Inflammatory macrophage (primary cell): ENCODE results near the gene AP1M2.
"Not testable (repeated sequence)": the region's sequence is repeated elsewhere in the genome, so short reads cannot be mapped to it uniquely, and the experiment has no call there.

Experiments used
- DNase-seq, 2 donors: peaks; one replicate each; pipeline ENCODE4 v3.0.0-alpha.2; 2020 to 2022

The AP1M2 gene

DNA sequence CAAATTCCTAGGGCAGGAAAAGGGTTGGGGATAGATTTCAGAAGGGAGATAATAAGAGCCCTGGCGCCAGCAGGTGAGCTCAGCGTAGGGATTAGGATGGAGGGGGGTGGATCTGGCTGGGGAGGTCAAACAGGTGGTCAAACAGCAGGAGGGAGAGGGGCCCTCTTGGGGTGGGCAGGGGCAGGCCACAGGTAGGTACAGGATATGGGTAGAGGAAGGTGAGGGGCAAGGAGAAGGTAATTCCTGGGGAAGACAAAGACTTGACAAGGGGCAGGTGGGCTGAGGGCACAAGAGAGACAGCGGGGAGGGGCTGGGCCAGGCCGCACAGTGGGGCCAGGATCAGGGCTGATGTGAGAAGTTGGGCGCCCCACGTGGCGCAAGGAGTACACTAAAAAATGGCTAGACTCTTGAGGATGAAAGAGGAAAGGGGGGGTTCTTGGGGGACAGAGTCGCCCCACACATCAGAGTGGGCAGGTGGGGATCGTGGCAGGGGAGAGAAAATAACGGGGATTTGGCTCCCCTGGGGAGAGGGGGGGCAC, 22.0 kb downstream of the AP1M2 start:
- peak; percentile 29 to 31 for DNase-seq

DNA sequence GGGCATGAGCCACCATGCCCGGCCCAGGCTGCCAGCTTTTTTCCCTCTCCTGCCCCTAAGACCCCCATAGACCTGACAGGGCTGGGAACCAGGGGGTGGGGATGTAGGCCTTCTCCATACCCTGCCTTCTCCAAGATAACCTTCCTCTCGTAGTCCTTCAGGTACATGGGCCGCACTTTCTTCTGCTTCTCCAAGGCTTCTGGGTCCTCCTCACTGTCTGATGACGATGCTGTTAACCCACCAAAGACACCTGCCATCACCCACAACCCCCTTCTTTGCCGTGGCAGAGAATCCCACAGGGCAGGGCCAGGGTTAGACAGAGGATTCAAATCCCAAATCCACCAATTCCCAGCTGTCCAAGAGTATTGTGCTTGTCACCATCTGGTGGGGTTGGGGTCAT, 24.5 kb downstream of the AP1M2 start:
- DNase-seq = no peak

DNA sequence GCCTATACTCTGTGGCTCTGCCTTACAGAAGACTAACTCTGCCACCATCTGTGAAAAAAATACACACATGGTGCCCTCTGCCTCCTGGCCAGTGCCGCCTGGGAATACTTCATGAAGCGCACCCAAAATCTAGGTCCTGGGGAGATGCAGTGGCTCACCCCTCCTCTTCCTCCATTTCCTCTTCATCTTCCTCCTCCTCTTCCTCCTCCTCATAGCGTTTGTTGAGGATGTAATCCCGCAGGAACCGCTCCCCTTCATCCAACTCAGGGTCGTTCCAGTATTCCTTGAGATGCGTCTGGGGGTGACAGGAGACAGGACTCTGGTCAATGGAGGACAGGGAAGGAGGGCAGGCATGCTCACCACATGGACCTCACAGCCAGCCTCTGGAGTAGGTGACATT, 27.0 kb downstream of the AP1M2 start:
- DNase-seq = no peak

DNA sequence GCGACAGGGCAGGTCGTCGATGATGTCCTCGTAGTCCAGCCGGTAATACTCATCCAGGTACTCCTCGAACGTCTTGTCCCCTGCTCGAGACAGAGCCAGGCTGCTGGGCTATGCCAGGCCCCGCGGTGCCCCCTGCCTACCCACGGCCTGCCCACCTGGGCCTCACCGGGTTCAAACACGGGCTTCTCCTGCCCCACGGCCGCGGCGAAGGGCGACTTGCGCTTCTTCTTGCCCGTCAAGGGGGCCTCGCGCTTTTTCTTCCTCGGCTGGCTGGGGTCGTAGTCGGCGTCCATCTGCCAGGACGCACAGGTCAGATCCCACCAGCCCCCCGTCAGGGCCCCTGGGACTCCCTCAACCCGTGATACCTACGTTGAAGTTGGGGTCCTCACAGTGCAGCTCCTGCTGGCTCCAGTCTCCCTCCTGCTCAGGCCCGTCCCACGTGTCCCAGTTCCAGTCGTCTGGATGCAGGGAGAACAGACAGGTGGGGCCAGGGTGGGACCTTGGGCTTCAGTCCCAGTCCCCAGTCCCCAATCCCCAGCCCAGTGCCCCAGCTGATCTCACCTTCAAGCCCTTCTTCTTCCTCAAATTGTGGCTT, 29.4 kb downstream of the AP1M2 start:
- no peak for DNase-seq

DNA sequence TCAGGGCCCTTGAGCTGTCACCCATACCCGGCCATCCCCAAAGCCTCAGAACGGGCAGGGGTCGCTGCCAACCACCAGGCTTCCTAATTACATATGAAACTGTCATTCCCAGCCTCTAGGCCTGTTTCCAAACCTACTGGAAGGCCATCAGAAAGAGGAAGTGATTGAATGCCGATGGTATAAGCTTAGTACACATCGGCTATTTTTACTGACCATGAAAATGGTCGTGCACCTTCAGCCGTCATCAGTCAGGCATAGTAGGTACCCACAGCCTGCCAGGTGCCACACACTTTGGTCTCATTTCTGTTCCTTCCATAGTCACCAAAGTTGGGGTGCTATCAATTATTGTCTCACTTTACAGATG, 31.5 kb downstream of the AP1M2 start:
- DNase-seq = peak in 1 of 2 donors; percentile 35

DNA sequence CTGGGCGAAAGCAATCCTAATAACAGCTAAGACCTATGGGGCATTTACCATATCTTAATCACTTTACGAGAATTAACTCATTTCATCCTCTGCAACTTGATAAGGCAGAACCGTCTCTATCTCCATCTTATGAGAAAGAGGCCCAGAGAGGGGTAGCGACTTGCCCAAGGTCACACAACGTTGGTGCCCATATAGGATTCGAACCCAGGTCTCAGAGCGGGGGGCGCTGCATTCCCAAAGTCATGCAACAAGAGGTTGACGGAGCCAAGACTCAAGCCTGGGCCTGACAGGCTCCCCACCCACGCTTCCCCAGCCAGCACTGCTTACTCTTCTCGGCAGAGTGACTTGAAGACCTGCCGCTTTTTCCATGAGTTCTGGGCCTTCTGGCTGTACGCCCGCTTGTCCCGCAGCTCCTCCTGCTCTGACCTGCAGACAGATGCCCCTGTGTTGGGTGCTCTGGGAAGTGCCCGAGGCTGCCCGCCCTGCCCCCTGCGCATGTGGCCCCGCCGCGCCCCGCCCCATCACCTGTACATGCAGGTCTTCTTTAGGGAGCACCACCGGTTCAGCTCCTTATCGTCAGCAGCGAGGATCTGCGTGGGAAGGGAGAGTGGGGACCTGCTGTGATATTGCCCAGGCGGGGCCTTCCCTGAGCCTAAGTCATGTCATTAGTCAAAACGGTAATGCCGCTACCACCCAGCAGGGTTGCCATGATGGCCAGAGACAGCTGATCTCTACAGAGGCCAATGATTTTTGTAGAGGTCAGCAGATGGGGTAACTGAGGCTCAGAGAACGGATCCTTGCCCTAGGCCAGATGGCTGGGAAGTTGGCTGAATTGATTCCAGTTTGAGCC, 32.1 kb downstream of the AP1M2 start:
- no peak for DNase-seq

DNA sequence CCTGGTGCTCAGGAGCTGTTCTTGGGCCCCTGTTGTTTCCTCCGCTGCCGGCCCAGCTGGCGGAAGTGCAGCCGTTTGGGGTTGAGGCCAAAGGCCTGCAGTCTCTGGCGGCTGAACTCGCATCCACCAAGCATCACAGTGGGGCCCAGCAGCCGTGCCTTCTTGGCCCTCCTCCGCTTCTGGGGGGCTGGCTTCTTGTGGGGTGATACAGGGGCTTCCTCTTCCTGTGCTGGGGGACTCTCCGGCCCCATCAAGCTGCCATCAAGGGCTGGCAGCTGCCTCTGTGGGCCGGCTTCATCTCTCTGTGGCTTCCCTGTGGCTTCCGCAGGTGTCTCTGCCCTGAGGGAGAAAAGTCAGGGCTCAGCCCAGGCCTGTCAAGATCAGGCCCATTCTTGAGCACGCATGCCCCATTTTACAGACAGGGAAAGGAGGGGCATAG, 33.1 kb downstream of the AP1M2 start:
- DNase-seq = no peak

DNA sequence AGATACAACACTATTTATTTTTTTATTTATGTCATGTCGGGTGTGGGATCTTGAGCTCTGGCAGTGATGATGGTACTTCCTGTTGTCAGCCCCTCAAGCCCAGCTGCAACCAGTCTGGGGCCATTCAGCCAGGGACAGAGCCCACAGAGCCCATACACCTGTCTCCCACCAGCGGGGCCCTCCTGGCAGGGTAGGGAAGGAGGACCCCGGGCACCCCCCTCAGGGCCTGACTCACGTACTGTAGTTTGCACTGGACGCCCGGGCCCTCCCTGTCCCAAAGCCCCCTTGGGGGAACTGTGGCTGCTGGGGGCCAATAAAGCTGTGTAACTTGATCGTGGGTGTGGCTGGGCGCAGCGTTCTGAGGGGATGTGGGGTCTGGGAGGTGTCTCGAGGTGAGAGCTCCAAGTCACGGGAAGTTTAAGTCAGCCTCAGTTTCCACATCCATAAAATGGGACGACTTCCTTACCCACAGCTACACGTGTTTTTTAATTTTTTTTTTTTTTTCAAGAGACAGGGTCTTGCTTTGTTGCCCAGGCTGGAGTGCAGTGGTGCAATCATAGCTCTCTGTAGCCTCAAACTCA, 33.9 kb downstream of the AP1M2 start:
- DNase-seq = no peak

DNA sequence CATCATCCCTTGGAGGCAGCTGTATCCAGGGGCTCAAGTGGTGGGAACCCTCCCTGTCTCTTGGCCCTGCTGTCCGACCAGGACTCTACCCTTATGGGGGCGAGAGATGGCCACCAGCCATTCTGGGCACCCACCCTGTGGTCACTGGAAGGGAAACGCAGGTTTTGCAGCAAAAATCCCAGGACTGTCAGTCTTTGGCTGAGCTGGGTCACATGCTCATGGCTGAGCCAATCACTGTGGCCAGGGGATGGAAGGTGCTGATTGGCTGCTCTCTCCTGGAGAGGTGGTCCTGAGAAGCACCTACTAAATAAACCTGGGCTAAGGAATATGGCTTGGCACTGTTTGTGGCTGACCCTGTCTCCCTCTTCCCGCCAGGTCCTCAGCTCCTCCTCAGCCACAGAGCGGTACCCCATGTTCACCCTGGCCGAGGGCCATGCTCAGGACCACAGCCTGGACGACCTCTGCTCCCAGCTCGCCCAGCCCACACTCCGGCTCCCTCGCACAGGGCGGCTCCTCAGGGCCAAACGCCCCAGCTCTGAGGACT, 34.5 kb downstream of the AP1M2 start:
- DNase-seq = no peak

DNA sequence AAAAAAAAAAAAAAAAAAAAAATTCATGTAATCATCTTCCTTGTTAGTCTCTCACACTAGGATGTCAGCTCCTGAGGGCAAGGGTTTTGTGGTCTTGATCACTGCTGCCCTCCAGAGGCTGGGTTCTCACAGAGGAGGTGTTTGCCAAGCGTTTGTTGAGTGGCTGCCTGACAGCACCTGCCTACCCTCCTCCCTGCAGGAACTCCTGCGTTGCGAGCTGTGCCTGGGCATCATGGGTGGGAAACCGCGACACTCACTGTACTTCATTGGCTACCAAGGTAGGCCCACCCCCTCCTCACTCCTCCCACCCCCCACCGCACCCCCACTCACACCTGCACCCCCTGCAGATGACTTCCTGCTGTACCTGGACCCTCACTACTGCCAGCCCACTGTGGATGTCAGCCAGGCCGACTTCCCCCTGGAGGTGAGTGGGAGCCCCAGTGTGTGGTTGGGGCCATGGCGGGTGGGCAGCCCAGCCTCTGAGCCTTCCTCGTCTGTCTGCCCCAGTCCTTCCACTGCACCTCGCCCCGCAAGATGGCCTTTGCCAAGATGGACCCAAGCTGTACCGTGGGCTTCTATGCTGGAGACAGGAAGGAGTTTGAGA, 35.3 kb downstream of the AP1M2 start:
- peak; percentile 22 to 46 for DNase-seq

DNA sequence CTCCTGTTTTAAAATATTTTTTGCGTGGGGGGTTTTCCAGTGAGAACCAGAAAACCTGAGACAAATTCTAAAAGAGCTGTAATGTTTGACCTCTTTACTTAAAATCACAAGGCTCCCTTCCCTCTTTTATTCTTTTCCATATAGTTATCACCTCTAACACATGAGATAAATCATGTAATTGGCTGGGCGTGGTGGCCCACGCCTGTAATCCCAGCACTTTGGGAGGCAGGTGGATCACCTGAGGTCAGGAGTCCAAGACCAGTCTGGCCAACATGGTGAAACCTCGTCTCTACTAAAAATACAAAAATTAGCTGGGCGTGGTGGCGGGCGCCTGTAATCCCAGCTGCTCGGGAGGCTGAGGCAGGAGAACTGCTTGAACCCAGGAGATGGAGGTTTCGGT, 36.1 kb downstream of the AP1M2 start:
- DNase-seq = not testable (repeated sequence)

DNA sequence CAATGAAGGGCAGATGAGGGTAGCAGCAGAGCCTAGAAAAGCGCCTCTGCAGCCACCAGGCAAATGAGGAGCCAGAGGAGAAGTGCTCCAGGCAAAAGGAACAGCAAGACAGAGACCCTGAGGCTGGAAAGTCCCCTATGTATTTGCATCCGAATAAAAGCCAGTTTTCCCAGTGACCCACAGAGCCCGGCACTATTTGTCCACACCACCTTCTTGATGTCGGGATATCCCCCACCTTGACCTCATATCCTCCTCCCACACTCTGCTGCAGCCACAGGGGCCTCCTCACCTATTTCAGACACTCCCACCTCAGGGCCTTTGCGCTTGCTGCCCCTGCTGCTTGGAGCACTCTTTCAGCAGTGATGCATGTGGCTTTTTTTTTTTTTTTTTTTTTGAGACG, 36.8 kb downstream of the AP1M2 start:
- no peak for DNase-seq

DNA sequence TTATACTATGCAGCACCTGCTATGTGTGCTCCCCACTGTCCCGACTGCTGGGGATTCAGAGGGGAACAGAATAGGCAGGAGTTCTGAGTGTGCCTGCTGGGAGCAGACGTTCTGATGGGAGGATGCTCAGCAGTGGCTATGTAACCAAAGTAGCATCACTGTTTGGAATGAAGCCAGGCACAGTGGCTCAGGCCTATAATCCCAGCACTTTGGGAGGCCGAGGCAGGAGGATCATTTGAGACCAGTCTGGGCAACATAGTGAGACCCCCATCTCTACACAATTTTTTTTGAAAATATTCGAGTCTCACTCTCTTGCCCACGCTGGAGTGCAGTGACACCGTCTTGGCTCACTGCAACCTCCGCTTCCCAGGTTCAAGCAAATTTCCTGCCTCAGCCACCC, 37.4 kb downstream of the AP1M2 start:
- no peak for DNase-seq

DNA sequence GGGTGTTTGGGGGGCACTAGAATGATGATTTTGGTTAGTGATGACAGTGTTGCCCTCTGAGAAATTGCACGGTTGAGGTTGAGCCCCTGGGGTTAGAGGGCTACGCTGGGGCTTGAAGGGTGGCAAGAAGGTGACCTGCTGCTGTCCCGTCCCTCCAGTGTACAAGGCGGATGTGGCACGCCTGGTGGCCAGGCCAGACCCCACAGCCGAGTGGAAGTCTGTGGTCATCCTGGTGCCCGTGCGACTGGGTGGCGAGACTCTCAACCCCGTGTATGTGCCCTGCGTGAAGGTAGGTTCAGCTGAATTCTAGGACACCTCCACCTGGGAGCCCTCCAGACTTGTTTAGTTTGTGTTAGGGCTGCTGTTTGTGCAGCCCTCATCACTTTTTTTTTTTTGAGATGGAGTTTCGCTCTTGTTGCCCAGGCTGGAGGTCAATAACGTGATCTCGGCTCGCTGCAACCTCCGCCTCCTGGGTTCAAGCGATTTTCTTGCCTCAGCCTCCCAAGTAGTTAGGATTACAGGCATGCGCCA, 38.3 kb downstream of the AP1M2 start:
- no peak for DNase-seq

DNA sequence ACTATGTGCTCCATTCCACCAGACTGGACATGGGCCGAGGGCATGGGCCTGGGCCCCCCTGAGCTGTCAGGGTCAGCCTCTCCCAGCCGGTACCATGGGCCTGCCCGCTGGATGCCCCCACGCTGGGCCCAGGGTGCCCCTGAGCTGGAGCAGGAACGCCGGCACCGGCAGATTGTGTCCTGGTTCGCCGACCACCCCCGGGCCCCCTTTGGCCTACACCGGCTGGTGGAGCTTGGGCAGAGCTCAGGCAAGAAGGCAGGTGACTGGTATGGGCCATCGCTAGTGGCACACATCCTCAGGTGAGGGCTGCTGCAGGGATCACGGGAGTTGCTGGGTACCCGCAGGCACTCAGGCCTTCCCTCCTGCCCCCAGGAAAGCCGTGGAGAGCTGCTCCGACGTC, 40.3 kb downstream of the AP1M2 start:
- DNase-seq = no peak

DNA sequence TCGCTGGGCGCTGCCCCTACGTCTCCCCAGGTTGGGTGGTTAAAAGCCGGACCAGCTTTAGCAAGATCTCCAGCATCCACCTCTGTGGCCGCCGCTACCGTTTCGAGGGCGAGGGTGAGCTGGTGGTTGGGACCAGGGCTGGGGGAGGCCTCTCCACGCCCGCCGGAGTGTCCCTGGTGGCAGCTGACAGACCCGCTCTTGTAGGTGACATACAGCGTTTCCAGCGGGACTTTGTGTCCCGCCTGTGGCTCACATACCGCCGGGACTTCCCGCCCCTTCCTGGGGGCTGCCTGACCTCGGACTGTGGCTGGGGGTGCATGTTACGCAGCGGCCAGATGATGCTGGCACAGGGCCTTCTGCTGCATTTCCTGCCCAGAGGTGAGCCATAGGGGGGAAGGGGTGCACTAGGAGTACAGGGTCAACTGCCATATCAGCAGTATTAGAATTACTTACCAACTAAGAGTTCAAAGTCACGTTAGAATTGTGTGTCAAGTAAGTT, 42.3 kb downstream of the AP1M2 start:
- DNase-seq = no peak

DNA sequence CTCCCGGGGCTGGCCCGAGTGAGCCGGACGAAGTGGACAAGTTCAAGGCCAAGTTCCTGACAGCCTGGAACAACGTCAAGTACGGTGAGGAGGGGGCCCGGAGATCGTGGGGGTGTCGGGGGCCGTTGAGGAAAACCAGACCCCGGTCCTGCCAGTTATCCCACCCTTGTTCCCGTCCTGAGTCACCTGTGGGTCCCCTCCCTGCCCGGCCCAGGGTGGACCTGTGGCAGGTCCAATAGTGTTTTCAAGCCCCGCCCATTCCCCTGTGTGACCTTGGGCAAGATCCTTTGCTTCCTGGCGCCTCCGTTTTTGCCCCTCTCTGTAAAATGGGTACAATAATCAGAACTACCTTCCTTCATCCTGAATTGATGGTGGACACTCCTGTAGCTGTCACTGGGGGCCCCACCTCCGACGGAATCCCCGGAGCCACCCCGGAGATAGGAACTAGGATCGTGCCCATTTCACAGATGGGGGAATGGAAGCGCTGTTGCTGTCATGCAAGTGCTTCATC, 42.8 kb downstream of the AP1M2 start:
- DNase-seq = peak in 1 of 2 donors; percentile 27

DNA sequence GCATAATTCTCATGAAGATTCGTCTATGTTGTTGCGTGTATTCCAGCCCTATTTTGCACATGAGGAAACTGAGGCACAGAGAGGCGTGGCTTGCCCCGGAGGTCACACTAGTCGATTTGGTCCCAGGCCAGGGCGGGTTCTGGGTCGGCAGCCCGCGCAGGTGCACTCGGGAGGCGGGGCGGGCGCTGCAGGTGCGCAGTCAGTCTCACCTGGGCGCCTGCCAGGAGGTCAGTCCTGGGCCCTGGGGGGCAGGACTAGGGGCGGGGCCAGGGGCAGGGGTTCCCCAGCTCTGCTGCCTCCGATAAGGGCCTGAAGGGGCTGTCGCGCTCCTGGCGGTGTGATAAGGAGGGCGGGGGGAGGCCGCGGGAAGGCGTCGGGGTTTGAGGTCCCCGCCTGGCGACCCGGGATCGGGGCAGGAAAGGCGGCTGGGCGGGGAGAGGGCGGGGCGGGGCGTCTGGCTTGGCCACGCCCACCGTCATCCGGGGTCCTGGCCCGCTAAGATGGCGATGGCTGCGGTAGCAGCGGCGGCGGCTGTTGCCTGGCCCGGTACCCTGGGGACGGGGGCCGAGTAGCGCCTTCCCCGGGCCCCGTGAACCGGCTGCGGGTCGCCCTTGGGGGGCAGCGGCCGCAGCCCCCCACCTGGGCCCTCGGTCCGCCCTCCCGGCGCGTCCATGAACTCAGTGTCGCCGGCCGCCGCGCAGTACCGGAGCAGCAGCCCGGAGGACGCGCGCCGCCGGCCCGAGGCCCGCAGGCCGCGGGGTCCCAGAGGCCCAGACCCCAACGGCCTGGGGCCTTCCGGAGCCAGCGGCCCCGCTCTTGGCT, 43.5 kb downstream of the AP1M2 start, which contains the start of gene ATG4D:
Gene ATG4D (plus strand): TSS at position 485 of the 822 bp plus-strand sequence. CDS start 187 bp downstream, at position 672.
- peak; percentile 71 to 73 for DNase-seq

DNA sequence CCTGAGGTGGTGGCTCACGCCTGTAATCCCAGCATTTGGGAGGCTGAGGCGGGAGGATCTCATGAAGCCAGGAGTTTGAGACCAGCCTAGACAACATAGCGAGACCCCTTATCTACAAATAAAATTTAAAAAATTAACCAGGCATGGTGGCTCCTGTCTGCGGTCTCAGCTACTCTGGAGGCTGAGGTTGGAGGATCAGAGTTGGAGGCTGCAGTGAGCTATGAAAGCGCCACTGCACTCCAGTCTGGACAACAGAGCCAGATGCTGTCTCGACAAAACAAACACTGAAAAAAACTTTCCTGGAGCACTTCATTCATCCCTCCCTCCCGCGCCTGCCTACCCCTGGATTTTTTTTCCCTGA, 44.1 kb downstream of the AP1M2 start:
- no peak for DNase-seq

DNA sequence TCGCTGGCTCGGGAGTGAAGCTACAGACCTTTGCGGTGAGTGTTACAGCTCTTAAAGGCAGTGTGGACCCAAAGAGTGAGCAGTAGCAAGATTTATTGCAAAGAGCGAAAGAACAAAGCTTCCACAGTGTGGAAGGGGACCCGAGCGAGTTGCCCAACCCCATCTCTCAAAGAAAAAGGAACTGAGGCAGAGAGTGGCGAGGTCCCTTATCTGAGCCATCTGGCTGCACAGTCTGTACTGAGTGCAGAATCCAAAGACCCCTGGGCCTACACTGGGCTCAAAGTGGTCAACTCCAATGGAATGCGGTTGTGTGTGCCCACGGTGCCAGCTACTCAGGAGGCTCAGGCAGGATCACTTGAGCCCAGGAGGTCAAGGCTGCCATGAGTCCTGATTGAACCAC, 48.1 kb downstream of the AP1M2 start:
- DNase-seq = peak in 1 of 2 donors; percentile 16
